ENCODE results near the gene ZNF281. TPM values are rescaled to one million over a fixed set of nuclear protein-coding genes. Genes with fewer than 3 reads are reported as not detected.

Gene ZNF281
- total and polyA plus RNA-seq, 9 of the 15 experiments (the other 6 are each of a cell fraction or from before 2014, with no cell fraction given) = 9.6 to 24.9 (median 16.5) TPM

- FAIRE-seq = no peak
- no peaks in the 10 kb centered on the region for H3K9me3 ChIP-seq (replicated peaks; ENCODE audit: control insufficient read depth, insufficient read depth, low read depth, low read length)
- no peak overlapping the region for H3K4me2 ChIP-seq (ENCODE audit: insufficient read depth, low read length)
- WGBS (ENCODE audit: insufficient coverage, low coverage, missing lambda C conversion rate) = 6% methylated on average over 1 of the region's 1 CpG
- in situ Hi-C loops (cut with MboI) = no loop called here
- no peaks in the 10 kb centered on the region for H3K36me3 ChIP-seq (ENCODE audit: control insufficient read depth, insufficient read depth, low read length)
- peaks cover 7 to 8% of the 10 kb centered on the region in 2 experiments for H3K27me3 ChIP-seq (ENCODE audit: control insufficient read depth in 2 of 2, insufficient read depth in 2 of 2, low read length in 2 of 2)
- no TSS peak for BruUV-seq (replicated peaks)
- H3K9me1 ChIP-seq (ENCODE audit: control insufficient read depth, insufficient read depth, low read length) = no peaks in the 10 kb centered on the region
- ATAC-seq = no peak
- no peak for DNase-seq (ENCODE audit: extremely low read depth in 1 of 4, low spot score in 3 of 4)
- H2AFZ ChIP-seq (ENCODE audit: low read depth, low read length) = no peak overlapping the region
- CTCF ChIA-PET (ENCODE audit: low intra/inter-chr PET ratio) = no interaction called here
- H3K4me3 ChIP-seq = no peak overlapping the region
- no peaks in the 10 kb centered on the region for H3K4me1 ChIP-seq (replicated peaks in 1 of 2; ENCODE audit: control insufficient read depth in 2 of 2, insufficient read depth in 2 of 2, low read length in 2 of 2)
- no peaks in the 10 kb centered on the region for H4K20me1 ChIP-seq (replicated peaks; ENCODE audit: control insufficient read depth, insufficient read depth, low read length)
- H3K27ac ChIP-seq (ENCODE audit: extremely low read depth, low read depth, low read length) = no peak overlapping the region
- H3K9ac ChIP-seq (ENCODE audit: insufficient read depth in 1 of 2, low read depth in 2 of 2, low read length in 2 of 2) = no peak overlapping the region
- intact Hi-C loops (cut with micrococcal nuclease) = no loop called here
- no peaks in the 10 kb centered on the region for H3K79me2 ChIP-seq (ENCODE audit: control insufficient read depth, insufficient read depth, low read length)
- POLR2A ChIA-PET = interaction anchor here (1.6 to 2.1 kb wide), 2 partner anchors 12 to 16 kb away, joined by 4 to 8 read pairs; no protein-coding TSS in a partner anchor
- no peak for TF ChIP-seq TBL1XR1 (IDR thresholded peaks at IDR 0.05; ENCODE audit: low read length in 2 of 2)
- TF ChIP-seq ZNF395 (CRISPR knock-in tag; IDR thresholded peaks at IDR 0.05) = no peak
- TF ChIP-seq CHD4 (IDR thresholded peaks at IDR 0.05; ENCODE audit: insufficient read depth, insufficient replicate concordance, low read depth, low read length, poor library complexity, severe bottlenecking) = no peak
- no peak for TF ChIP-seq ZNF212 (CRISPR knock-in tag; IDR thresholded peaks at IDR 0.05)
- TF ChIP-seq SOX6 (IDR thresholded peaks at IDR 0.05) = no peak
- no peak for TF ChIP-seq SNAPC5 (CRISPR knock-in tag; IDR thresholded peaks at IDR 0.05)
- TF ChIP-seq ZNF655 (CRISPR knock-in tag; IDR thresholded peaks at IDR 0.05) = no peak
- no peak for TF ChIP-seq TAF7 (tag; IDR thresholded peaks at IDR 0.05)
- no peak for TF ChIP-seq ZNF785 (CRISPR knock-in tag; IDR thresholded peaks at IDR 0.05)
- no peak for TF ChIP-seq ZKSCAN8 (CRISPR knock-in tag; IDR thresholded peaks at IDR 0.05)
- TF ChIP-seq PHF20 (IDR thresholded peaks at IDR 0.05; ENCODE audit: partially characterized antibody) = no peak
- TF ChIP-seq RFX1 (IDR thresholded peaks at IDR 0.05) = no peak
- no peak for TF ChIP-seq KLF6 (CRISPR knock-in tag; IDR thresholded peaks at IDR 0.05; ENCODE audit: borderline replicate concordance)
- no peak for TF ChIP-seq ETS1 (conservative IDR thresholded peaks at IDR 0.05; ENCODE audit: control insufficient read depth, low read depth, low read length)
These were observed 29.2 kb downstream of the ZNF281 start for GRCh38 chr1:200380589-200381021.

Data from K562 (cell line).